Tongue (tissue), 2 donors: ENCODE measurements around the gene HDAC4. TPM values are rescaled to one million over a fixed set of nuclear protein-coding genes. Genes with fewer than 3 reads are reported as not detected.

Experiments
- DNase-seq: peaks from one replicate; pipeline ENCODE4 v3.0.0-alpha.2; 2015
- total RNA-seq: library from RNA; depleted of rRNA; stranded (reverse); fragments of >200 nt; gene quantifications from one replicate; pipeline ENCODE4 v1.2.3, GENCODE V29; 2014

HDAC4 gene
- total RNA-seq, 1 donor from 2014 or later = 34.2 TPM

DNA sequence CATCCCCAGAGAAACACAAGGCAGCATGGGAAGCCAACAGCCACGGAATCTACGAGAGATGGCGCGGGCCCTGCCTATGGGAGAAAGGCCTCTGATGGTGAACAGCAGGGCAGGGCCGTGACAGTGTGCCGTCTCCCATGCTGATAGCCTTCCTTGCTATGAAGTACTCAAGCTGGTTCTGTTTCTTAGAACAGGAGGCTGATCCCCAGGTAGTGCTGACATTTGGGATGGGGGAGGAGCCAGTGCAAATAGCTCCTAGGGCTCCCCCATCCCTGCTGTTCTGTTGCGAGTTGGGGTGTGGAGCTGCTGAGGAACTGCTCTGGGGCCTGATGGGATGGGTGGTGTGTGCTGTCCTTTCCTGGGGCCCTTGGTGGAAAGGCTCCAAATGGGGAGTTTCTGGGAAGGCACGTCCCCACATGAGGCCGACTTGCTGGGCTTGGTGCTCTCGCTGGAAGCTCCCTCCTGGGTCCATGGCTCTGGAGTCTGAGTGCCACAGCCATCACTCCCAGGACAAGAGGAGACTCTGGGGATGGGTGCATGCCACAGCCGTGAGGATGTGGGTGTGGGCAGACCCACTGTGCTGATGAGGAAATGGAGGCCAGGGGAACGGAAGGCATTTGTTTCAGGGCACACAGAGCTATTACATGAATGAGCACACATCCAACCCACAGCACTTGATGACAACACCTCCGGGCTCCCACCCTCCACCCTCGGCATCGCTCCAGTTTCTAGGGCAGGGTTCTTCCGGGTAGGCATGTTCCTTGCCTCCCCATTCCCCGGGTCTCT lies 246.8 kb downstream of the HDAC4 start:
- DNase-seq = no peak

DNA sequence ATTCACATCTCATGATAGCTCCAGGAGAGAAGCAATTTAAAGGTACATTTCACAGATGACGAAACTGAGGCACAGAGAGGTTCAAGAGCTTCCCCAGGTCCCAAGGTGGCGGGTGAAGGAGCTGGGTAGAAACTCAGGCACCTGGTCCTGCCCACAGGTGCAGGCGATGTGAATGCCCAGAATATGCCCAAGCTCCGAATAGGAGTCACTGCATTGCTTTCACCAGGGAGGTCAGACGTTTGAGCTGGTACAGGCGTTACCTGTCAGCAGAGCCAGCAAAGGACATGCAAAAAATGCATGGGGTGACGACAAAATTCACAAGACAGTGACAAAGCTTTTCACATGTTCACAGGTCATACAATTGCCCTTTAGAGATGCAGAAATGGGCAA lies 247.9 kb downstream of the HDAC4 start:
- no peak for DNase-seq

- no peak for DNase-seq
These were observed 248.4 kb downstream of the HDAC4 start for GRCh38 chr2:239152239-239152915.

DNA sequence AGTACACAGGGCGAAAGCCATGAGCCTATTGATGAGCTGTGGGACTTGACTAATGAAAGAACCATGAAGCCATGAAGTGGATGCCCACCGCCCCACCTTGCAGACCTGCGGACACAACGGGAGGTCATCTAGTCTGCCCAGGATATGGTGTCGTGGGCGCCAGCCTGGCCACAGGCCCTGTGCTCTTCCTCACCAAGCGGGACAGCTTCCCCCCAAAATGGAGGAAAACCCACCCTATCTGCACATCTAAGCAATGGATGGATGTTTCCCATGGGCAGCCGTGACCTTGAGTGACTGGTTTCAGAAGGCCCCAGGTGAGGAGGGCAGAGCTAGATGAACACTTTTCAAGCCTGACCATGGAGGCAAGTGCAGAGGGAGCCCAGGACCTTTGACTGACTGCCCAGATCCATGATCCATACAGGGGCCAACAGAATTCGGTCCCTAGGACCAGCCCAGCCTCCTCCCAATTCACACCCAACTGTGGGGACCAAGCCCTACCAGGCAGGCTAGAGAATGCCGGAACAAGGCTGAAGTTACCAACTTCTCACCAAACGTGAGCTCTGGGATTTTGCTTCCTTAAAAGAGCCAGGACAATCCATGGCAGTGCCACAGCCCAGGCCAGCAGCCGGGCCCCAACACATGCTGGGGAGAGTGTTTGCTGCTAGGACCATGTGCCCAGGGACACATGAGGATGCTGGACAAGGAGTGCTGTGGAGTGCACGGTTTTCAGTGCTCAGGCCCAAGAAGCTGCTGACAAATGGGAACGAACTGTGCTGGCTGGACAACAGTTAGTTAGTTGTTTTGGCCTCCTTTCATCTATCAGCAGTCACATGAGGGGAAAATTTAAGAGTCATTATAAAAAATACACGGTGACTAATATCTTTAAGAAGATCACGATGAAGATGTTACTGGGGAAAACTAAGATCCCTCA lies 249.4 kb downstream of the HDAC4 start:
- no peak for DNase-seq

GRCh38 chr2:239150125-239151011 lies 250.5 kb downstream of the HDAC4 start:
- DNase-seq = no peak

- no peak for DNase-seq
These were observed 251.3 kb downstream of the HDAC4 start for GRCh38 chr2:239149501-239149900.

DNA sequence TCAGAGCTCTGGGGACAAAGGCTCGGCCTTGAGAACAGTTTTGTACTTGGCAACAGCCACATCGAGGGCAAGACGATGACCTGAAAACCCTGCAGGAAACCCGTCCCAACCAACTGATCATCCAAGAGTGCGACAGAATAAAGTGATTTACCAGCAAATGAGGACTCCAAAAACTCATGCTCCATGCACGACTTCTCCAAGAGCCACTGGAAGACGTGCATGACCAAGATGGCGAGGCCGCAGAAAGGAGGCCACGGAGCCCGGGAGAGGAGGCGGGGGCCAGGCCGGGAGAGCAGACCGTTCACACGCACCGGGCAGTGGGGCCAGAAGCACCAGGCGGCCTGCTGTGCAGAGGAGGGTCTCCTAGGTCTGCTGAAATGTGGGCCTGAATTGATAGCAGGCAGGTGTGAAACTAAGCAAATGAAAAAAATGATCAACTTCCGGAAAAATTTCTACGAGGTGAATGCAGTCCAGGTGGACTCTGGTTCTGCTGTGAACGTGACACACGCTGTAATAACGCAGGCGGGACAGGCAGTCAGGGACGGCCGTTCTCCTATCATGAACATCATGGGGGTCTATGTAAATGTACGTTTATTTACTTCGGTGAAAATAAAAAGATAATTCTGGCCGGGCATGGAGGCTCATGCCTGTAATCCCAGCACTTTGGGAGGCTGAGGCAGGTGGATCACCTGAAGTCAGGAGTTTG lies 252.2 kb downstream of the HDAC4 start:
- DNase-seq = no peak

- no peak for DNase-seq
These were observed 253.4 kb downstream of the HDAC4 start for GRCh38 chr2:239147376-239147775.

- DNase-seq = no peak
These were observed 254.1 kb downstream of the HDAC4 start for GRCh38 chr2:239146741-239147181.

DNA sequence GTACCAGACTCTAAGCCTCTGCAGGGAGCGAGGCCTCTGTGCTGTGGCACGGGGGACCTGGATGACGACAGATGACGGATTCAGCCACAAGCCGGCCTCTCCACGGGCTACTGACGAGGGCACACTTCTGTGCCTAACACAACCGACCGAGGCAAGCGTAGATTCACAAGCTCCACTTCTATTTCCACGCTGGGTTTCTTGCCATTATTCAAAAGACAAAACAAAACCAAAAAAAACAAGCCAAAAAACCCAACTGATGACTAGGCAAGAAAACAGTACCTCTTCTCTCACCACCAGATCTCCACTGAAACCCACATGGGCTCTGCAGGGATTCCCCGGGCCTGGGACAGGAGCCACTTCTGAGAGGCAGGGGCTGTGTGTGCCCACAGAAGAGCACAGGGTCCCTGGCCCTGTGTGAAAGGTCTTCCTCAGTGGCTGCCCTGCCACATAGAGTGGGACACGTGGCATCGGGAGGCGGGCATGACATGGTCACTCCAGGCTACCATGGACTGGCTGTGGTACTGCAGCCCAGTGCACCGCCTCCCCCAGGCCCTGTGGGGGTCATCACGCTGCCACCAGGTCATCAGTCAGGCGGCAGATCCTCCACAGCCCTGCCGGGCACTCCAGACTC lies 254.7 kb downstream of the HDAC4 start:
- DNase-seq = no peak

- DNase-seq = no peak
These were observed 255.2 kb downstream of the HDAC4 start for GRCh38 chr2:239145601-239146000.

- no peak for DNase-seq
These were observed 255.7 kb downstream of the HDAC4 start for GRCh38 chr2:239145106-239145505.

DNA sequence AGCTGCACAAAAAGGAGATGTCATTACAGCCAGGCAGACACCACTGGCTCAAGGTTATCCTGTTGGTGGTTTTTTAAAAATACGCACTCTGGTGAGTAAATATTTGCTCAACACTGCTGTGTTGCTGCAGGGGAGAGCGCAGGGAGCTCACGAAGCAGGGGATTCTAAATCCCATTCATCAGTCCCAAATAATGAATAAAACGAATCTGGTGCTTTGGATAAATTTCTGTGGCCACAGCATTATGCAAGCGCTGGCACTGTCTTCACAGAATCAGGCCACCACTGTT lies 256.2 kb downstream of the HDAC4 start:
- no peak for DNase-seq

DNA sequence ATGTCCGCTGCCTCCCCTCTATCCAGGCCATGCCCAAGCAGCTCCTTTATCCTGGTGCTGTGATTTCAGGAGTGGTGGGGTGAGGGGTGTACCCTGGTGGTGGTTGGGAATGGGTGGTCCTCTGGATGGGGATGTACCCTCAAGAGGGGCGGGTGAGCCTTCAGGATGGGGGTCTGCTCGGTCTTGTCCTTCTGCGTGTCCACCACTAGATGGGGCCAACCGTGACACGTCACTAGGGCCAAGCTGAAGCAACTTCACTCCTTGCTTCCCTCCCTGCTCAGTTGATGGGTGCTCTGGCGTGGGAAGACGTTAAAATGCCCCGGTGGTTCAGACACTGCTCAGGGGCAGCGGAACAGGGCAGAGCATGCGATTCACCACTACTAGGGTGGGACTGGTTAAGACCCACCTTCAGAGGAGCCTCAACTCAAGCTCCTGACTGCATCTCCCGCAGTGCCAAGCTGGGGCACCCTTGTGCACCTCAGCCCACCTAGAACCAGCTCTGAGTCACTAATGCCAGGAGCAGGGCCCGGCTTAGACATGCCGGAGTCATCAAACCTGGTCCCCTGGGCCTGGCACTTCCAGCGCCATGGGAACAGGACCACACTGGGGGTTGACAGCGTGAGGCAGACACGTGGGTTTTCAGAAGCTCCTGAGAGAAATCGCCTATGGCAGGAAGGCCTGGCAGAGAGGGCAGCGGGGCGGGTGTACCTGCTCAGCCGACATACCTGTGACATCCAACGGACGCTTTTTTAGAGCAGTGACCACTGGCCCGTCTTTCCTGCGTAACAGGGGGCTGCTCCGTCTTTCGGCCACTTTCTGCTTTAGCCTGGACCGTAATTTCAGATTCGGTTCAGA lies 256.7 kb downstream of the HDAC4 start:
- DNase-seq = peak; percentile 68

GRCh38 chr2:239142806-239143205 lies 258.0 kb downstream of the HDAC4 start:
- no peak for DNase-seq

DNA sequence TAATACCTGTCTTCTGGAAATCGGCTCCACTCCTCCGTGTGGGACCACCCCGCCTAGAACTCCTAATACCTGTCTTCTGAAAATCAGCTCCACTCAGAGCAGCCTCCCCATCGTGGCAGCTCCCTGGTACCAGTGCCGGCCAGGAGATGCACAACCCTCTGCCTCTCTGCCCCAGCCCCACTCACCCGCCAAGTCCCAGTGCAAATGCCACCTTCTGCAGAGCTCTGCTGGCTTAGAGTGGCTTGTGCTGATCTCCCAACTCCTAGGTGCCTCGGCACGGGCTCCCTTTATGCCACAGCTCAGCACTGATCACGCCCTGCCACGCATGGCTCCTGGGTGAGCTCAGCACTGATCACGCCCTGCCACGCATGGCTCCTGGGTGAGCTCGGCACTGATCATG lies 258.5 kb downstream of the HDAC4 start:
- DNase-seq = no peak

- DNase-seq = no peak
These were observed 259.6 kb downstream of the HDAC4 start for GRCh38 chr2:239141021-239141760.

- DNase-seq = no peak
These were observed 260.3 kb downstream of the HDAC4 start for GRCh38 chr2:239140346-239141020.
